Common myeloid progenitor, CD34-positive (primary cell): Measurements from ENCODE around the gene CCNT2.
A peak's percentile ranks its signal among the peaks of the same experiment; 100 is the strongest.
"Not testable (repeated sequence)": the region's sequence is repeated elsewhere in the genome, so short reads cannot be mapped to it uniquely, and the experiment has no call there.

ENCODE experiments used
- CTCF ChIA-PET: fragments of 350-600 bp; sonication (Branson Sonifier 250); formaldehyde crosslinking; loops from one replicate; lab custom pipeline; 2021; ENCODE audit warnings: antibody characterized with exemption; lab: Charles Lee
- POLR2A ChIA-PET: fragments of 350-600 bp; sonication (Branson Sonifier 250); formaldehyde crosslinking; loops from one replicate; lab custom pipeline; 2021; ENCODE audit warnings: antibody characterized with exemption; lab: Charles Lee
- DNase-seq, 3 donors: peaks; one replicate each; pipeline versions ENCODE4 v3.0.0 to v3.0.0-alpha.2; 2013
- H3K27ac ChIP-seq, 2 experiments: 1 replicate in 1 of 2; 2 replicates in 1 of 2; pipeline ENCODE4 v1.7.0; 2013; ENCODE audit warnings: inconsistent platforms in 2 of 2, low read length in 2 of 2, mild to moderate bottlenecking in 2 of 2, low read depth in 1 of 2, moderate library complexity in 1 of 2; ENCODE audit not compliant: severe bottlenecking in 2 of 2, insufficient read depth in 1 of 2, poor library complexity in 1 of 2
- H3K27me3 ChIP-seq, 5 experiments: replicated peaks in 2 of 5; 1 replicate in 3 of 5; 2 replicates in 2 of 5; pipeline versions ENCODE4 v1.6.1 to v1.7.0; 2013; ENCODE audit warnings: low read length in 4 of 5, mild to moderate bottlenecking in 2 of 5, moderate library complexity in 2 of 5, inconsistent platforms in 1 of 5; ENCODE audit not compliant: insufficient read depth in 5 of 5, control insufficient read depth in 4 of 5
- H3K36me3 ChIP-seq, 4 experiments: 1 replicate in 2 of 4; 2 replicates in 2 of 4; pipeline versions ENCODE4 v1.6.1 to v1.7.0; 2013; ENCODE audit warnings: low read length in 3 of 4, control low read depth in 1 of 4, mild to moderate bottlenecking in 1 of 4; ENCODE audit not compliant: control insufficient read depth in 4 of 4, insufficient read depth in 4 of 4
- H3K4me1 ChIP-seq, 4 experiments: 1 replicate in 3 of 4; 2 replicates in 1 of 4; pipeline versions ENCODE4 v1.6.1 to v1.7.1; 2013; ENCODE audit warnings: low read length in 3 of 4, mild to moderate bottlenecking in 3 of 4, control low read depth in 1 of 4, inconsistent platforms in 1 of 4, moderate library complexity in 1 of 4; ENCODE audit not compliant: control insufficient read depth in 4 of 4, insufficient read depth in 4 of 4; ENCODE audit errors: control extremely low read depth in 1 of 4
- H3K4me3 ChIP-seq, 7 experiments: 1 replicate in 4 of 7; 2 replicates in 3 of 7; pipeline versions ENCODE4 v1.5.1 to v1.7.0; 2013; ENCODE audit warnings: mild to moderate bottlenecking in 7 of 7, low read length in 6 of 7, moderate library complexity in 6 of 7, inconsistent platforms in 2 of 7, low read depth in 2 of 7, control low read depth in 1 of 7; ENCODE audit not compliant: insufficient read depth in 4 of 7, control insufficient read depth in 1 of 7; ENCODE audit errors: extremely low read depth in 1 of 7
- H3K9me3 ChIP-seq, 5 experiments: 1 replicate in 4 of 5; 2 replicates in 1 of 5; pipeline versions ENCODE4 v1.6.1 to v1.7.1; 2013; ENCODE audit warnings: low read length in 4 of 5, mild to moderate bottlenecking in 2 of 5, inconsistent platforms in 1 of 5, low read depth in 1 of 5, moderate library complexity in 1 of 5; ENCODE audit not compliant: control insufficient read depth in 4 of 5, insufficient read depth in 2 of 5; ENCODE audit errors: control extremely low read depth in 1 of 5
- WGBS: methylation state at CpG from one replicate; pipeline ENCODE4 v1.1.5; 2013; ENCODE audit not compliant: insufficient coverage; 5-methylcytosine and 5-hydroxymethylcytosine counted together

CCNT2 gene

DNA sequence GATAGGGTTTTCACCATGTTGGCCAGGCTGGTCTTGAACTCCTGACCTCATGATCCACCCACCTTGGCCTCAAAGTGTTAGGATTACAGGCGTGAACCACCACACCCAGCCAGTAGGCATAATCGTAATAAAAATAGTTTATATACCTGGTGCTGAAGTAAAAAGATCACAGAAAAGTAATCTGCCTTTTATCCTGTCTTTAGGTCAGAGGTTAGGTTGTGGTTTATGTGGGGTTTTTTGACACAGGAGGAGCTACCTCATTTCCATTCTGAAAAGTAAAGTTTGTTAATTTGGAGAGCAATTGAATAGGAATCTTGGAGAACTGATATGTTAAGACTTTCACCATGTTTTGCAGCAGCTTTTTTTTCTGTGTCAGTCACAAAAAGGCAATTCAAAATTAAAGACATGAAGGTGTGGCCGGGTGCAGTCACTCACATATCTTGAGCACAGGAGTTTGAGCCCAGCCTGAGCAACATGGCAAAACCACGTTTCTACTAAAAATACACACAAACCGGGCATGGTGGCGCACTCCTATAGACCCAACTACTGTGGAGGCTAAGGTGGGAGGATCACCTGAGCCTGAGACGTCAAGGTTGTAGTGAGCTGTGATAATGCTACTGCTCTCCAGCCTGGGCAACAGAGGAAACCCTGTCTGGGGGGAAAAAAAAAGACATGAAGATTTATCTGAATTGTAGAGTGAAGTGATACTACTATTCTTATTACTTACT lies 31.5 kb downstream of the CCNT2 start:
- peak overlapping the region; percentile 4 to 35 for H3K27ac ChIP-seq
- DNase-seq = peak in 1 of 3 donors; percentile 11
- H3K27me3 ChIP-seq = no peaks in the 10 kb centered on the region
- CTCF ChIA-PET = interaction anchor here (0.6 to 1.5 kb wide), 7 partner anchors 10 to 54 kb away, joined by 3 to 6 read pairs (median 4); no protein-coding TSS in a partner anchor
- WGBS = 88% methylated on average over 1 of the region's 7 CpGs
- peaks cover 0 to 13% (median 5%) of the 10 kb centered on the region in 4 experiments for H3K4me1 ChIP-seq
- peaks cover 26 to 76% (median 42%) of the 10 kb centered on the region in 4 experiments for H3K36me3 ChIP-seq
- POLR2A ChIA-PET = interaction anchor here (0.8 kb wide), 1 partner anchor 32 kb away, joined by 3 read pairs; no protein-coding TSS in a partner anchor
- H3K4me3 ChIP-seq = no peak overlapping the region
- H3K9me3 ChIP-seq = no peaks in the 10 kb centered on the region

- Histone ChIP-seq H3K9me3 (no peaks in the 10 kb centered on the region), H3K27ac (no peak overlapping the region), H3K27me3 (no peaks in the 10 kb centered on the region), H3K4me1 (peaks cover 0 to 13% (median 5%) of the 10 kb centered on the region in 4 experiments), H3K4me3 (no peak overlapping the region), H3K36me3 (peaks cover 23 to 77% (median 44%) of the 10 kb centered on the region in 4 experiments)
- no CpG with 5 or more reads among the region's 2 CpGs for WGBS
- POLR2A ChIA-PET = interaction anchor here (0.8 kb wide), 1 partner anchor 32 kb away, joined by 3 read pairs; no protein-coding TSS in a partner anchor
- DNase-seq = peak in 2 of 3 donors; percentile 44 to 60
- CTCF ChIA-PET = interaction anchor here (0.7 to 1.5 kb wide), 7 partner anchors 10 to 53 kb away, joined by 3 to 6 read pairs (median 3); no protein-coding TSS in a partner anchor
These were observed 32.3 kb downstream of the CCNT2 start for GRCh38 chr2:134950886-134951285.

GRCh38 chr2:134952608-134953007 lies 34.0 kb downstream of the CCNT2 start:
- CTCF ChIA-PET = interaction anchor here (0.6 to 1.0 kb wide), 2 partner anchors 24 to 26 kb away, joined by 3 read pairs; no protein-coding TSS in a partner anchor
- no CpG with 5 or more reads among the region's 3 CpGs for WGBS
- no peak for DNase-seq

DNA sequence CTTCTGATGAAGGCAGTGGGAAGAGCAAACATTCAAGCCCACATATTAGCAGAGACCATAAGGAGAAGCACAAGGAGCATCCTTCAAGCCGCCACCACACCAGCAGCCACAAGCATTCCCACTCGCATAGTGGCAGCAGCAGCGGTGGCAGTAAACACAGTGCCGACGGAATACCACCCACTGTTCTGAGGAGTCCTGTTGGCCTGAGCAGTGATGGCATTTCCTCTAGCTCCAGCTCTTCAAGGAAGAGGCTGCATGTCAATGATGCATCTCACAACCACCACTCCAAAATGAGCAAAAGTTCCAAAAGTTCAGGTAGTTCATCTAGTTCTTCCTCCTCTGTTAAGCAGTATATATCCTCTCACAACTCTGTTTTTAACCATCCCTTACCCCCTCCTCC lies 35.4 kb downstream of the CCNT2 start:
- Histone ChIP-seq H3K9me3 (no peaks in the 10 kb centered on the region), H3K4me3 (no peak overlapping the region), H3K27me3 (no peaks in the 10 kb centered on the region), H3K4me1 (peaks cover 0 to 13% (median 5%) of the 10 kb centered on the region in 4 experiments), H3K27ac (no peak overlapping the region), H3K36me3 (peaks cover 16 to 61% (median 36%) of the 10 kb centered on the region in 4 experiments)
- ChIA-PET POLR2A (no interaction called here), CTCF (interaction anchor here (1.4 kb wide), 1 partner anchor 13 kb away, joined by 3 read pairs; no protein-coding TSS in a partner anchor)
- no peak for DNase-seq
- 97% methylated on average over 5 of the region's 5 CpGs for WGBS

More at GRCh38 chr2:134952608-134953007, 34.0 kb downstream of the CCNT2 start:
- Histone ChIP-seq H3K4me3 (no peak overlapping the region), H3K4me1 (peaks cover 0 to 13% (median 5%) of the 10 kb centered on the region in 4 experiments), H3K9me3 (no peaks in the 10 kb centered on the region), H3K27ac (no peak overlapping the region), H3K27me3 (no peaks in the 10 kb centered on the region), H3K36me3 (peaks cover 17 to 69% (median 45%) of the 10 kb centered on the region in 4 experiments)
- POLR2A ChIA-PET = no interaction called here

GRCh38 chr2:134955744-134956143 lies 37.1 kb downstream of the CCNT2 start:
- Histone ChIP-seq H3K9me3 (no peaks in the 10 kb centered on the region), H3K27ac (no peak overlapping the region), H3K4me3 (no peak overlapping the region), H3K36me3 (peaks cover 12 to 48% (median 32%) of the 10 kb centered on the region in 4 experiments), H3K4me1 (peaks cover 0 to 3% (median 0%) of the 10 kb centered on the region in 4 experiments), H3K27me3 (no peaks in the 10 kb centered on the region)
- POLR2A ChIA-PET = no interaction called here
- CTCF ChIA-PET = no interaction called here
- no CpG with 5 or more reads among the region's 1 CpG for WGBS
- no peak for DNase-seq

- Histone ChIP-seq H3K4me1 (no peaks in the 10 kb centered on the region), H3K4me3 (no peak overlapping the region), H3K36me3 (peaks cover 11 to 40% (median 28%) of the 10 kb centered on the region in 4 experiments), H3K9me3 (no peaks in the 10 kb centered on the region), H3K27ac (no peak overlapping the region), H3K27me3 (no peaks in the 10 kb centered on the region)
- DNase-seq = no peak
- 90% methylated on average over 4 of the region's 5 CpGs for WGBS
- POLR2A ChIA-PET = no interaction called here
- CTCF ChIA-PET = interaction anchor here (1.1 kb wide), 1 partner anchor 8 kb away, joined by 3 read pairs; no protein-coding TSS in a partner anchor
These were observed 38.9 kb downstream of the CCNT2 start for GRCh38 chr2:134957477-134957876.

GRCh38 chr2:134967166-134967565 lies 48.5 kb downstream of the CCNT2 start:
- H3K36me3 ChIP-seq, POLR2A ChIA-PET, H3K4me3 ChIP-seq, H3K27me3 ChIP-seq, H3K4me1 ChIP-seq, H3K9me3 ChIP-seq, H3K27ac ChIP-seq: not testable (repeated sequence)
- WGBS = 18% methylated on average over 10 of the region's 10 CpGs
- peak; percentile 35 to 90 (median 78) for DNase-seq
- CTCF ChIA-PET = interaction anchor here (0.6 kb wide), 1 partner anchor 10 kb away, joined by 3 read pairs; no protein-coding TSS in a partner anchor
